Fibroblast of the aortic adventitia (primary cell): ENCODE data around the gene RASAL2. TPM values are rescaled to one million over a fixed set of nuclear protein-coding genes. Genes with fewer than 3 reads are reported as not detected.

Experiments used
- DNase-seq: peaks from one replicate; pipeline ENCODE4 v3.0.0-alpha.2; 2010; ENCODE audit warnings: low read depth
- H3K4me3 ChIP-seq: 2 replicates; pipeline ENCODE4 v1.5.1; 2011; ENCODE audit warnings: low read depth, mild to moderate bottlenecking, control low read depth, low read length, moderate library complexity
- CTCF ChIP-seq: IDR thresholded peaks from 2 replicates; pipeline ENCODE4 v1.5.1; 2011; ENCODE audit warnings: mild to moderate bottlenecking, low read length, control low read depth, inconsistent platforms; ENCODE audit not compliant: insufficient read depth
- total RNA-seq: library from RNA; depleted of rRNA; stranded (reverse); fragments of >200 nt; gene quantifications from 2 replicates; pipeline ENCODE4 v1.2.3, GENCODE V29; 2012; ENCODE audit warnings: low replicate concordance

Gene RASAL2
- total RNA-seq, 1 donor = 30.5 TPM

GRCh38 chr1:178328728-178329127 lies 234.8 kb downstream of the RASAL2 start:
- TF ChIP-seq CTCF = no peak
- no peak for DNase-seq

GRCh38 chr1:178330153-178330552 lies 236.2 kb downstream of the RASAL2 start:
- DNase-seq = no peak
- TF ChIP-seq CTCF = no peak
- H3K4me3 ChIP-seq = no peak overlapping the region

More at GRCh38 chr1:178328728-178329127, 234.8 kb downstream of the RASAL2 start:
- H3K4me3 ChIP-seq = no peak overlapping the region

- H3K4me3 ChIP-seq = no peak overlapping the region
- TF ChIP-seq CTCF = no peak
- DNase-seq = no peak
Measured at GRCh38 chr1:178330848-178331497, 237.1 kb downstream of the RASAL2 start.

- DNase-seq = no peak
- no peak for TF ChIP-seq CTCF
- H3K4me3 ChIP-seq = no peak overlapping the region
Measured at GRCh38 chr1:178335426-178335825, 241.5 kb downstream of the RASAL2 start.

- no peak for DNase-seq
- TF ChIP-seq CTCF = no peak
- no peak overlapping the region for H3K4me3 ChIP-seq
Measured at GRCh38 chr1:178337091-178337706, 243.3 kb downstream of the RASAL2 start.

GRCh38 chr1:178339834-178340233 lies 245.9 kb downstream of the RASAL2 start:
- DNase-seq = no peak
- no peak for TF ChIP-seq CTCF
- H3K4me3 ChIP-seq = no peak overlapping the region
